Pancreas (tissue), 10 donors: ENCODE measurements around the gene IFT43. TPM values are rescaled to one million over a fixed set of nuclear protein-coding genes. Genes with fewer than 3 reads are reported as not detected.
"Not testable (repeated sequence)": the region's sequence is repeated elsewhere in the genome, so short reads cannot be mapped to it uniquely, and the experiment has no call there.

ENCODE experiments used
- ATAC-seq, 4 donors: fragments of 200-7000 bp; cut with Tn5 transposase; one replicate each; pipeline versions ENCODE4 v1.8.0 to v1.9.1; 2020; ENCODE audit warnings: mild to moderate bottlenecking in 4 of 4, moderate library complexity in 4 of 4
- DNase-seq, 6 donors: peaks; one replicate each; pipeline ENCODE4 v3.0.0-alpha.2; 2020
- FAIRE-seq: peaks from 2 replicates; lab custom pipeline; 2012; peaks lifted over from hg19 to GRCh38; lab: Jason Lieb, UNC
- H3K27ac ChIP-seq, 4 donors: fragments of 200-600 bp; sonication (generic); 1 replicate in 3 of 4; 2 replicates in 1 of 4; pipeline versions ENCODE4 v1.5.0 to v1.8.0; 2020
- H3K27me3 ChIP-seq, 4 donors: fragments of 200-600 bp; one replicate each; pipeline ENCODE4 v1.8.0; 2021
- H3K36me3 ChIP-seq, 3 donors: fragments of 200-600 bp; sonication (generic) in 1 of 3; one replicate each; pipeline versions ENCODE4 v1.5.0 to v1.8.0; 2020 to 2021
- H3K4me1 ChIP-seq, 3 donors: fragments of 200-600 bp; one replicate each; pipeline ENCODE4 v1.8.0; 2021
- H3K4me3 ChIP-seq, 4 donors: fragments of 200-600 bp; sonication (generic) in 2 of 4; one replicate each; pipeline versions ENCODE4 v1.5.0 to v1.8.0; 2020 to 2021
- H3K9me3 ChIP-seq, 4 donors: fragments of 200-600 bp; one replicate each; pipeline ENCODE4 v1.8.0; 2021
- WGBS, 2 donors: extraction: QIAGEN DNeasy Blood & Tissue Kit; methylation state at CpG; one replicate each; pipeline ENCODE4 v1.1.7; 2013; 5-methylcytosine and 5-hydroxymethylcytosine counted together
- intact Hi-C, 3 donors: fragments of 100-400 bp; cut with DNase I; formaldehyde crosslinking; loops; one replicate each; pipeline versions ENCODE4 v1.11.1 to v1.14.2; 2022
- polyA plus RNA-seq, 2 donors: library from polyadenylated mRNA; stranded (reverse); fragments of 200-250 nt; gene quantifications; one replicate each; pipeline ENCODE4 v1.2.3, GENCODE V29; 2013
- total RNA-seq, 6 donors: library from RNA; stranded (reverse); fragmentation: NEBNext Ultra II Directional in 4 of 6; extraction: Animal tissue kit (Norgen Biotek cat#: 25700) in 4 of 6; gene quantifications; one replicate each; pipeline versions ENCODE4 v1.2.1 to v1.2.4, GENCODE V29; 2021 to 2023
- TF ChIP-seq, protein P1 (sequence below), 4 donors: fragments of 200-600 bp; sonication (generic) in 3 of 4; IDR thresholded peaks; one replicate each; pipeline versions ENCODE4 v1.5.0 to v1.8.0; 2021; ENCODE audit warnings: antibody characterized with exemption in 4 of 4
- donor health status: healthy with polysubstance abuse.
- donor health status: DM: no; HTN: no; CAD: no; lungs with moderate emphysema.
- donor health status: DM: no; HTN: no; CAD: no.
- donor health status: control.
- donor health status: control.
- donor health status: Bipolar disorder and iron deficiency.
- donor health status: DM: yes; HTN: yes; CAD: no.
- donor health status: DM: no; HTN: no; CAD: no.
- donor health status: DM: no; HTN: no; CAD: no.
- donor health status: DM: yes; HTN: yes; CAD: no.

IFT43 gene
- total and polyA plus RNA-seq, 8 donors = 11.4 to 46.3 (median 16.5) TPM

DNA sequence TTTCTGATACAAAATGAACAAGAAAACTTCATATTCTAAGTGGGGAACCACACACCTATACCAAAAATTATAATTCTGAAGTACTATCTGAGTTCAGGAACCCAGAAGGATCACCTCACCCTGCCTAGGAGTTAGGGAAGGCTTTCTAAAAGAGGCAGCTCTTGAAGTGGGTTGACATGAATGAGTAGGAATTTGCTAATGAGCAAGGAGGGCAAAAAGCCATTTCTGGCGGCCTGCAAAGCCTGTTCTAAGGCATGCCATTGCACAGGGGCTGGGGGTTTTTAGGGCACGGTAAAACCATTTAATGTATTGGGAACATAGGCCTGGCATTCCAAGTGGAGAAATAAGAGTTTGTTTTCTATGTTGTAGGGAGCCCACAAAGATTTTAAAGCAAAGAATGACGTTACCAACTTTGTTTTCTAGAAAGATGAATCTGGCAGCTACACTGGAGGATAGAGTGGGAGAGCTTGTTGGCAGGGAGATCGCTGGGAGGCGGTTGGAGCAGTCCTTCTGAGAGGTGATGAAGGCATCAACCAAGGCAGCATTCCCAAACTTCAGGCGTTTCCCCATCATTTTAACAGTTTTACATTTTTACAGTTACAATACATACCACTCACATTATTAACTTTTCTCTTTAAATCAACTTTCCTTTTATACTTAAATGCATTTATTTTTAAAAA lies 14.1 kb downstream of the IFT43 start:
- 90 to 92% methylated on average over 6 of the region's 6 CpGs for WGBS, 2 donors
- FAIRE-seq (no peak), DNase-seq (no peak), ATAC-seq (no peak)
- no peaks in the 10 kb centered on the region for H3K27me3 ChIP-seq
- no peaks in the 10 kb centered on the region for H3K4me1 ChIP-seq
- intact Hi-C loops = no loop called here
- H3K9me3 ChIP-seq = no peaks in the 10 kb centered on the region
- TF ChIP-seq, protein P1, sequence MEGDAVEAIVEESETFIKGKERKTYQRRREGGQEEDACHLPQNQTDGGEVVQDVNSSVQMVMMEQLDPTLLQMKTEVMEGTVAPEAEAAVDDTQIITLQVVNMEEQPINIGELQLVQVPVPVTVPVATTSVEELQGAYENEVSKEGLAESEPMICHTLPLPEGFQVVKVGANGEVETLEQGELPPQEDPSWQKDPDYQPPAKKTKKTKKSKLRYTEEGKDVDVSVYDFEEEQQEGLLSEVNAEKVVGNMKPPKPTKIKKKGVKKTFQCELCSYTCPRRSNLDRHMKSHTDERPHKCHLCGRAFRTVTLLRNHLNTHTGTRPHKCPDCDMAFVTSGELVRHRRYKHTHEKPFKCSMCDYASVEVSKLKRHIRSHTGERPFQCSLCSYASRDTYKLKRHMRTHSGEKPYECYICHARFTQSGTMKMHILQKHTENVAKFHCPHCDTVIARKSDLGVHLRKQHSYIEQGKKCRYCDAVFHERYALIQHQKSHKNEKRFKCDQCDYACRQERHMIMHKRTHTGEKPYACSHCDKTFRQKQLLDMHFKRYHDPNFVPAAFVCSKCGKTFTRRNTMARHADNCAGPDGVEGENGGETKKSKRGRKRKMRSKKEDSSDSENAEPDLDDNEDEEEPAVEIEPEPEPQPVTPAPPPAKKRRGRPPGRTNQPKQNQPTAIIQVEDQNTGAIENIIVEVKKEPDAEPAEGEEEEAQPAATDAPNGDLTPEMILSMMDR (IDR thresholded peaks at IDR 0.05) = no peak
- H3K36me3 ChIP-seq = peaks cover 0 to 25% (median 0%) of the 10 kb centered on the region in 3 donors
- no peak overlapping the region for H3K27ac ChIP-seq
- H3K4me3 ChIP-seq = no peak overlapping the region

DNA sequence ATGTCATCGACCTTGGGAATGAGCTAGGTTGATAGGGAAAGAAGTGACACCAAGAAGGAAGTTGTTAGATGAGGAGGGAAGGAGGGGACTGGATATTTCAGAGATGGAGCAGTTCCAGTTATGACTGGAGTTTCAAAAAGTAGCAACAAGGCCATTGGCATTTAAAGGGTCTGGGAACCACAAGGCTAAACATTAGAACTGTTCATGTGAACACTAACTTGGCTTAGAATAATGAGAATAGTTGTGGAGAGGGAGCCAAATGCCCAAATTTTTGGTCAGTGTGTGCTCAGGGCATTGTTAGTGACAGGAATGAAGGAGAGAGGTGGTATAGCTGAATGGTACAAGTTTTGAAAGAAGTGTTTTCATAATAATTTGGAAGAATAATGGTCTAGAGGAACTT lies 16.8 kb downstream of the IFT43 start:
- DNase-seq (no peak), FAIRE-seq (no peak), ATAC-seq (no peak)
- TF ChIP-seq, protein P1 (IDR thresholded peaks at IDR 0.05) = no peak
- Histone ChIP-seq H3K4me1 (no peaks in the 10 kb centered on the region), H3K36me3 (peaks cover 0 to 20% (median 4%) of the 10 kb centered on the region in 3 donors), H3K27ac (no peak overlapping the region), H3K27me3 (no peaks in the 10 kb centered on the region), H3K4me3 (no peak overlapping the region), H3K9me3 (no peaks in the 10 kb centered on the region)
- 91 to 92% methylated on average over 1 of the region's 1 CpG for WGBS, 2 donors
- intact Hi-C loops = no loop called here

DNA sequence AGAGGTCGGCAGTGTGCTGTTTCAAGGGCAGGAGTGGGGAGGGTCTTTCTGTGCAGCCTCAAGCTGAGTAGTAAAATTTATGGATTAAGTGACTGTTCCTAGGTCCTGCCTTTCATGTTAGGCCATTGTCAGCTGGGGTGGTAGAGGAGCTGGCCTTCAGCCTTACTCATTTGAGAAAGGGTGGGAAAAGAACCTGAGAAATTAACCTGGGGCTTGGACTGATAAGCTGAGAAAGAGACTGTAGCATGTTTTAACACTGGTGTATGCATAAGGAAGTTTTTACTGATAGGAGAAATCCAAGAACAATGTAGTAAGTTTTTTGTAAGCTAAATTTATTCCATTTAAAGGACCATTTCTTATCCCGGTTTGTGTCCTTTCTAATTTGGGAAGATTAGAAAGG lies 20.7 kb downstream of the IFT43 start:
- H3K4me3 ChIP-seq = no peak overlapping the region
- ATAC-seq (peak; percentile 58 to 85 (median 70)), DNase-seq (no peak), FAIRE-seq (no peak)
- H3K27ac ChIP-seq = no peak overlapping the region
- H3K27me3 ChIP-seq = no peaks in the 10 kb centered on the region
- H3K9me3 ChIP-seq = no peaks in the 10 kb centered on the region
- H3K4me1 ChIP-seq = no peaks in the 10 kb centered on the region
- 36 to 49% methylated on average over 2 of the region's 2 CpGs for WGBS, 2 donors
- intact Hi-C loops = no loop called here
- peaks cover 0 to 6% (median 4%) of the 10 kb centered on the region in 3 donors for H3K36me3 ChIP-seq
- TF ChIP-seq, protein P1 (IDR thresholded peaks at IDR 0.05) = no peak

DNA sequence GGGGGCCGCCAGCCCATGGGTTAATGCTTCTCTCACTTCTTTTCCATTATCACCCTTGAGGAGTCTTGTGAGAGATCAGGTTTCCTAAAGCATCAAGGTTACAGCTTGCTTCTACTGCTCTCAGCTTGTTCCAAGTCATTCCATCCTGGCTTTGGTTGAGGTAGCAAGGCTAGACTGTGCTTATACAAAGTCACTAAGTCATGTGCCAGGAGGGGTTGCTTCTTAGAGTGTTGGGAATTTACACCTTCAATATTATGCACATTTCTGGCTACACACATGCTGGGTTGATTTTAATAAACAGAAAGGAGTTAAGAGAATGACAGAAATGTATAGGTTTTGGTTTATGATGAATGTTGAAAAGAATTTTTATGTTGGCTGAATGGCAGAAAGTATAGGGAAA lies 21.8 kb downstream of the IFT43 start:
- TF ChIP-seq, protein P1 (IDR thresholded peaks at IDR 0.05) = no peak
- H3K36me3 ChIP-seq = peaks cover 0 to 6% (median 4%) of the 10 kb centered on the region in 3 donors
- DNase-seq (no peak), FAIRE-seq (no peak), ATAC-seq (no peak)
- H3K27me3 ChIP-seq = no peaks in the 10 kb centered on the region
- no peaks in the 10 kb centered on the region for H3K9me3 ChIP-seq
- intact Hi-C loops = no loop called here
- 91 to 94% methylated on average over 1 of the region's 1 CpG for WGBS, 2 donors
- H3K4me1 ChIP-seq = no peaks in the 10 kb centered on the region
- no peak overlapping the region for H3K4me3 ChIP-seq
- no peak overlapping the region for H3K27ac ChIP-seq

DNA sequence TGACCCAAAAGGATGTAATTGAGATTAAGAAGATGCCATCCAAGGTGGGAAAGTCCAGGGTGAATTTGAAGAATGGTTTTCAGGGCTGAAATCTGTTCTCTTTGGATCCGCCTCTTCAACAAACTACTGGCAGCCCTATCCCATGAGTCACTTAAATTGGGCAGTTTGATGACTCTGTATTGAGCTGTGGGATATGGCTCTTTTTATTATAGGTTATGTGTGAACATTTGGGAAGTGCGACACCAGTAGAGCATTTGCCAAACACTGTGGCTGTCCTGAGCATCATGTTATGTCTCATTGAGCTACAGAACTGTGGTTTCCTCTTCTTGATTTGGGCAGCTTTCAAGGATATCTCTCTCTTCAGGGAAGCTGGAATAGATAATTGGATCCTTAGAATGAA lies 22.3 kb downstream of the IFT43 start:
- Histone ChIP-seq H3K4me1 (no peaks in the 10 kb centered on the region), H3K27me3 (no peaks in the 10 kb centered on the region), H3K36me3 (peaks cover 0 to 6% (median 4%) of the 10 kb centered on the region in 3 donors), H3K9me3 (no peaks in the 10 kb centered on the region), H3K4me3 (no peak overlapping the region), H3K27ac (no peak overlapping the region)
- intact Hi-C loops = no loop called here
- WGBS, 2 donors = 97 to 100% methylated on average over 2 of the region's 2 CpGs
- FAIRE-seq = no peak
- no peak for DNase-seq
- ATAC-seq = no peak
- TF ChIP-seq, protein P1 (IDR thresholded peaks at IDR 0.05) = no peak

DNA sequence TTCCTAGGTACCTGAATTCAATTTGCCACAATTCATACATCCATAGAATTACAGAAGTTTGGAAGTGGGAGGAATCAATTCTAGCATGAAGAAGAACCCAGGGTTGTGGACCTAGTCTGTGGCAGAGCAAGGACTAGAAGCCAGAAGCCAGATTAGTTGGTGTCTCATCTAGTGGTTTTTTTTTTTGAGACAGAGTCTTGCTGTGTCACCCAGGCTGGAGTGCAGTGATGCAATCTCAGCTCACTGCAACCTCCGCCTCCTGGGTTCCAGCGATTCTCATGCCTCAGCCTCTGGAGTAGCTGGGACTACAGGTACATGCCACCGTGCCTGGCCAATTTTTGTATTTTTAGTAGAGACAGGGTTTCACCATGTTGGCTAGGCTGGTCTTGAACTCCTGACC lies 24.1 kb downstream of the IFT43 start:
- H3K36me3 ChIP-seq, ATAC-seq, DNase-seq, intact Hi-C loops, H3K4me1 ChIP-seq, FAIRE-seq, H3K9me3 ChIP-seq, H3K27ac ChIP-seq, H3K27me3 ChIP-seq, H3K4me3 ChIP-seq: not testable (repeated sequence)
- WGBS, 2 donors = 91 to 97% methylated on average over 3 of the region's 3 CpGs
